K562 (cell line): ENCODE results near the gene NEMP2. TPM values are rescaled to one million over a fixed set of nuclear protein-coding genes. Genes with fewer than 3 reads are reported as not detected.
A peak's percentile ranks its signal among the peaks of the same experiment; 100 is the strongest.

ENCODE experiments used
- ATF1 ChIP-seq, 2 experiments: fragments of 450-650 bp in 1 of 2; IDR thresholded peaks; 2 replicates each; pipeline ENCODE4 v1.6.1; 2016; ENCODE audit warnings: missing compliant biosample characterization in 1 of 2, missing genetic modification characterization in 1 of 2
- CCAR2 ChIP-seq: fragments of 200-400 bp; formaldehyde crosslinking; IDR thresholded peaks from 2 replicates; pipeline ENCODE4 v1.6.1; 2017; ENCODE audit warnings: mild to moderate bottlenecking, low read depth, low read length
- CREB1 ChIP-seq, 2 experiments: sonication (generic) in 1 of 2; formaldehyde crosslinking in 1 of 2; IDR thresholded peaks; 2 replicates each; pipeline versions ENCODE4 v1.6.1 to v1.8.0; 2012 to 2022; ENCODE audit warnings: inconsistent platforms in 1 of 2, mild to moderate bottlenecking in 1 of 2, missing genetic modification reagents in 1 of 2, moderate library complexity in 1 of 2
- DMBX1 ChIP-seq: fragments of 250-450 bp; sonication (Bioruptor Pico); IDR thresholded peaks from 2 replicates; pipeline ENCODE4 v1.8.0; 2022; ENCODE audit warnings: inconsistent platforms, mild to moderate bottlenecking, moderate library complexity, borderline replicate concordance
- DPF2 ChIP-seq: fragments of 450-650 bp; IDR thresholded peaks from 2 replicates; pipeline ENCODE4 v1.6.1; 2016
- HDAC2 ChIP-seq: fragments of 450-650 bp; IDR thresholded peaks from 2 replicates; pipeline ENCODE4 v1.6.1; 2016; ENCODE audit warnings: mild to moderate bottlenecking
- KDM5B ChIP-seq: fragments of 200-600 bp; sonication (generic); IDR thresholded peaks from 2 replicates; pipeline ENCODE4 v1.6.1; 2012; ENCODE audit warnings: low read depth, mild to moderate bottlenecking, moderate library complexity, low read length, control low read depth, inconsistent platforms; ENCODE audit not compliant: insufficient replicate concordance
- MEIS2 ChIP-seq: fragments of 450-650 bp; IDR thresholded peaks from 2 replicates; pipeline ENCODE4 v1.6.1; 2014; ENCODE audit warnings: mild to moderate bottlenecking; ENCODE audit not compliant: partially characterized antibody
- MTA1 ChIP-seq: fragments of 450-650 bp; IDR thresholded peaks from 2 replicates; pipeline ENCODE4 v1.6.1; 2017; ENCODE audit warnings: borderline replicate concordance
- MTA3 ChIP-seq: fragments of 450-650 bp; formaldehyde crosslinking; IDR thresholded peaks from 2 replicates; pipeline ENCODE4 v1.6.1; 2017; ENCODE audit warnings: mild to moderate bottlenecking, borderline replicate concordance
- NFE2 ChIP-seq: IDR thresholded peaks from 2 replicates; pipeline ENCODE4 v1.6.1; 2014; ENCODE audit warnings: antibody characterized with exemption, low read depth
- POLR2H ChIP-seq: IDR thresholded peaks from 2 replicates; pipeline ENCODE4 v1.6.1; 2016; ENCODE audit warnings: missing genetic modification characterization, low read depth, mild to moderate bottlenecking, control low read depth, missing compliant biosample characterization, moderate library complexity
- RUNX1 ChIP-seq: sonication (generic); IDR thresholded peaks from 2 replicates; pipeline ENCODE4 v1.6.1; 2016; ENCODE audit warnings: antibody characterized with exemption, low read depth
- TCF3 ChIP-seq: sonication (generic); formaldehyde crosslinking; IDR thresholded peaks from 2 replicates; pipeline ENCODE4 v1.4.0; 2020; ENCODE audit warnings: mild to moderate bottlenecking, missing genetic modification reagents
- ZKSCAN3 ChIP-seq: fragments of 250-450 bp; sonication (Bioruptor Pico); IDR thresholded peaks from 2 replicates; pipeline ENCODE4 v1.4.0; 2020
- ZNF121 ChIP-seq: sonication (generic); formaldehyde crosslinking; conservative IDR thresholded peaks from 2 replicates; pipeline ENCODE4 v1.8.0; 2022; ENCODE audit warnings: missing genetic modification reagents
- ZNF143 ChIP-seq: sonication (generic); formaldehyde crosslinking; IDR thresholded peaks from 2 replicates; pipeline ENCODE4 v1.9.0; 2022; ENCODE audit warnings: mild to moderate bottlenecking, missing genetic modification reagents
- ZNF217 ChIP-seq: sonication (generic); formaldehyde crosslinking; IDR thresholded peaks from 2 replicates; pipeline ENCODE4 v1.8.0; 2022; ENCODE audit warnings: mild to moderate bottlenecking, missing genetic modification reagents
- ZNF232 ChIP-seq: sonication (generic); formaldehyde crosslinking; IDR thresholded peaks from 2 replicates; pipeline ENCODE4 v1.8.0; 2022; ENCODE audit warnings: mild to moderate bottlenecking, missing genetic modification reagents
- ZNF3 ChIP-seq: fragments of 250-450 bp; sonication (Bioruptor Pico); IDR thresholded peaks from 2 replicates; pipeline ENCODE4 v1.5.0; 2021; ENCODE audit warnings: mild to moderate bottlenecking, moderate library complexity
- ZNF584 ChIP-seq: fragments of 200-800 bp; sonication (Bioruptor generic); IDR thresholded peaks from 2 replicates; pipeline ENCODE4 v1.6.1; 2016; ENCODE audit warnings: low read depth, mild to moderate bottlenecking, missing genetic modification characterization, missing compliant biosample characterization
- ZNF77 ChIP-seq: fragments of 250-450 bp; sonication (Bioruptor Pico); IDR thresholded peaks from 2 replicates; pipeline ENCODE4 v1.5.0; 2020
- polyA plus RNA-seq, 8 experiments: library from polyadenylated mRNA; depleted of rRNA in 4 of 8; stranded (reverse) in 5 of 8; unstranded in 3 of 8; fragments of >200 nt; fragmentation: Nextera tagmentation in 2 of 8; fragmentation: Illumina TruSeq in 1 of 8; extraction: Ambion mirVana in 2 of 8; extraction: Trizol in 1 of 8; gene quantifications; 2 replicates each; pipeline versions ENCODE4 v1.2.1 to v1.2.3, GENCODE V29; 2011 to 2014; ENCODE audit warnings: inconsistent platforms in 1 of 8, missing spikeins in 1 of 8
- total RNA-seq, 7 experiments: library from RNA; depleted of rRNA in 6 of 7; stranded (reverse); fragments of >200 nt in 6 of 7; fragmentation: Illumina TruSeq in 2 of 7; extraction: Trizol in 2 of 7; gene quantifications; 2 replicates each; pipeline versions ENCODE4 v1.2.1 to v1.2.3, GENCODE V29; 2011 to 2021; ENCODE audit warnings: low replicate concordance in 1 of 7
- TF ChIP-seq, protein P1 (sequence below), 2 experiments: fragments of 450-650 bp; IDR thresholded peaks; 2 replicates each; pipeline ENCODE4 v1.6.1; 2016
- TF ChIP-seq, protein P2 (sequence below): fragments of 450-650 bp; IDR thresholded peaks from 2 replicates; pipeline ENCODE4 v1.6.1; 2016; ENCODE audit warnings: antibody characterized with exemption
- TF ChIP-seq, protein P3 (sequence below), 2 experiments: fragments of 450-650 bp in 1 of 2; sonication (generic) in 1 of 2; formaldehyde crosslinking; conservative IDR thresholded peaks; 2 replicates each; pipeline versions ENCODE4 v1.4.0 to v1.8.1; 2020 to 2022; ENCODE audit warnings: mild to moderate bottlenecking in 1 of 2, missing genetic modification reagents in 1 of 2
- TF ChIP-seq, protein P4 (sequence below): fragments of 250-450 bp; sonication (Bioruptor Pico); IDR thresholded peaks from 2 replicates; pipeline ENCODE4 v1.9.0; 2021; ENCODE audit warnings: mild to moderate bottlenecking, inconsistent platforms

Gene NEMP2
- total and polyA plus RNA-seq, 9 of the 15 experiments (the other 6 are each of a cell fraction or from before 2014, with no cell fraction given): 0.32 to 3.0 (median 1.7) TPM

DNA sequence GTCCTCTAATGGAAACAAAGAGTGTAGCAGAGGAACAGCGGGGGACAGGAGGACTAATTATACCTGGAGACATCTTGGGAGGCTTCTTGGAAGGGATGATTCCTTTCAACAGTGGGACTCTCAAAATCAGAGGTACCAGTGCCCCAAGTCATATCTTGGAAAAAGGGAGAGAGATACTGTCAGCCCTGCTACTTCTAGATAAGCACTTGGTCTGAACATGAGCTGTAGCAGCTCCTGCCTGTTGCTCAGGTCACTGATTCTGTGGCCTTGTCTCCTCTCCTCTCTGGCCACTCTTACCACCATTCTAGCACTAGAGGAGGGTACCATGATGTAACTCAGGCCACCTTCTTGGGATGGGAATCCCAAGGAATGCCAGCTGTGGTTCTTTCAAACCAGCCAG lies 71.9 kb downstream of the NEMP2 start (continued):
- no peak for TF ChIP-seq ZNF584 (CRISPR knock-in tag)
- TF ChIP-seq ATF1 (CRISPR knock-in tag; IDR thresholded peaks at IDR 0.05): no peak
- no peak for TF ChIP-seq ATF1 (tag; IDR thresholded peaks at IDR 0.05)
- no peak for TF ChIP-seq NFE2
- TF ChIP-seq HDAC2: peak; percentile 60
- TF ChIP-seq ZNF143 (CRISPR knock-in tag): no peak
- TF ChIP-seq CCAR2: no peak
- TF ChIP-seq, protein P1, sequence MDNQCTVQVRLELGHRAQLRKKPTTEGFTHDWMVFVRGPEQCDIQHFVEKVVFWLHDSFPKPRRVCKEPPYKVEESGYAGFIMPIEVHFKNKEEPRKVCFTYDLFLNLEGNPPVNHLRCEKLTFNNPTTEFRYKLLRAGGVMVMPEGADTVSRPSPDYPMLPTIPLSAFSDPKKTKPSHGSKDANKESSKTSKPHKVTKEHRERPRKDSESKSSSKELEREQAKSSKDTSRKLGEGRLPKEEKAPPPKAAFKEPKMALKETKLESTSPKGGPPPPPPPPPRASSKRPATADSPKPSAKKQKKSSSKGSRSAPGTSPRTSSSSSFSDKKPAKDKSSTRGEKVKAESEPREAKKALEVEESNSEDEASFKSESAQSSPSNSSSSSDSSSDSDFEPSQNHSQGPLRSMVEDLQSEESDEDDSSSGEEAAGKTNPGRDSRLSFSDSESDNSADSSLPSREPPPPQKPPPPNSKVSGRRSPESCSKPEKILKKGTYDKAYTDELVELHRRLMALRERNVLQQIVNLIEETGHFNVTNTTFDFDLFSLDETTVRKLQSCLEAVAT (IDR thresholded peaks at IDR 0.05): no peak
- TF ChIP-seq ZNF3: no peak
- TF ChIP-seq, protein P2, sequence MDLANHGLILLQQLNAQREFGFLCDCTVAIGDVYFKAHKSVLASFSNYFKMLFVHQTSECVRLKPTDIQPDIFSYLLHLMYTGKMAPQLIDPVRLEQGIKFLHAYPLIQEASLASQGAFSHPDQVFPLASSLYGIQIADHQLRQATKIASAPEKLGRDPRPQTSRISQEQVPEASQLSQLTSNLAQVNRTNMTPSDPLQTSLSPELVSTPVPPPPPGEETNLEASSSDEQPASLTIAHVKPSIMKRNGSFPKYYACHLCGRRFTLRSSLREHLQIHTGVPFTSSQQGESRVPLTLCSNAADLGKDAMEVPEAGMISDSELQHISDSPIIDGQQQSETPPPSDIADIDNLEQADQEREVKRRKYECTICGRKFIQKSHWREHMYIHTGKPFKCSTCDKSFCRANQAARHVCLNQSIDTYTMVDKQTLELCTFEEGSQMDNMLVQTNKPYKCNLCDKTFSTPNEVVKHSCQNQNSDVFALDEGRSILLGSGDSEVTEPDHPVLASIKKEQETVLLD: no peak
- TF ChIP-seq MEIS2: peak; percentile 43
- no peak for TF ChIP-seq ZNF217
- TF ChIP-seq CREB1 (IDR thresholded peaks at IDR 0.05): no peak
- TF ChIP-seq CREB1 (CRISPR knock-in tag; IDR thresholded peaks at IDR 0.05): no peak
- no peak for TF ChIP-seq ZNF232
- TF ChIP-seq, protein P3, sequence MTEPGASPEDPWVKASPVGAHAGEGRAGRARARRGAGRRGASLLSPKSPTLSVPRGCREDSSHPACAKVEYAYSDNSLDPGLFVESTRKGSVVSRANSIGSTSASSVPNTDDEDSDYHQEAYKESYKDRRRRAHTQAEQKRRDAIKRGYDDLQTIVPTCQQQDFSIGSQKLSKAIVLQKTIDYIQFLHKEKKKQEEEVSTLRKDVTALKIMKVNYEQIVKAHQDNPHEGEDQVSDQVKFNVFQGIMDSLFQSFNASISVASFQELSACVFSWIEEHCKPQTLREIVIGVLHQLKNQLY (CRISPR knock-in tag; conservative IDR thresholded peaks at IDR 0.05): no peak
- TF ChIP-seq, protein P4, sequence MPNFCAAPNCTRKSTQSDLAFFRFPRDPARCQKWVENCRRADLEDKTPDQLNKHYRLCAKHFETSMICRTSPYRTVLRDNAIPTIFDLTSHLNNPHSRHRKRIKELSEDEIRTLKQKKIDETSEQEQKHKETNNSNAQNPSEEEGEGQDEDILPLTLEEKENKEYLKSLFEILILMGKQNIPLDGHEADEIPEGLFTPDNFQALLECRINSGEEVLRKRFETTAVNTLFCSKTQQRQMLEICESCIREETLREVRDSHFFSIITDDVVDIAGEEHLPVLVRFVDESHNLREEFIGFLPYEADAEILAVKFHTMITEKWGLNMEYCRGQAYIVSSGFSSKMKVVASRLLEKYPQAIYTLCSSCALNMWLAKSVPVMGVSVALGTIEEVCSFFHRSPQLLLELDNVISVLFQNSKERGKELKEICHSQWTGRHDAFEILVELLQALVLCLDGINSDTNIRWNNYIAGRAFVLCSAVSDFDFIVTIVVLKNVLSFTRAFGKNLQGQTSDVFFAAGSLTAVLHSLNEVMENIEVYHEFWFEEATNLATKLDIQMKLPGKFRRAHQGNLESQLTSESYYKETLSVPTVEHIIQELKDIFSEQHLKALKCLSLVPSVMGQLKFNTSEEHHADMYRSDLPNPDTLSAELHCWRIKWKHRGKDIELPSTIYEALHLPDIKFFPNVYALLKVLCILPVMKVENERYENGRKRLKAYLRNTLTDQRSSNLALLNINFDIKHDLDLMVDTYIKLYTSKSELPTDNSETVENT (CRISPR knock-in tag): no peak
- TF ChIP-seq MTA3: no peak
- TF ChIP-seq DMBX1: peak; percentile 23; the same call in 1 of the 2 replicates
- TF ChIP-seq ZNF77 (CRISPR knock-in tag): no peak
- peak; percentile 89 for TF ChIP-seq DPF2
- TF ChIP-seq TCF3 (CRISPR knock-in tag): peak; percentile 89
- peak; percentile 35; the same call in 1 of the 2 replicates for TF ChIP-seq MTA1
- TF ChIP-seq ZNF121 (CRISPR knock-in tag): no peak
- no peak for TF ChIP-seq RUNX1
- no peak for TF ChIP-seq ZKSCAN3 (CRISPR knock-in tag)
- TF ChIP-seq POLR2H (tag): no peak
- no peak for TF ChIP-seq KDM5B
